CD4-positive, alpha-beta T cell treated with Interleukin-17A for 1 hour (primary cell): ENCODE measurements around the gene MAP2K5.
"Not testable (repeated sequence)": the region's sequence is repeated elsewhere in the genome, so short reads cannot be mapped to it uniquely, and the experiment has no call there.

Experiments
- DNase-seq: peaks from one replicate; pipeline ENCODE4 v3.0.0-alpha.2; 2020

The MAP2K5 gene

GRCh38 chr15:67605871-67606270, 63.4 kb downstream of the MAP2K5 start:
- no peak for DNase-seq

GRCh38 chr15:67606742-67607141, 64.2 kb downstream of the MAP2K5 start:
- DNase-seq, result no peak

GRCh38 chr15:67607329-67607728, 64.8 kb downstream of the MAP2K5 start:
- DNase-seq, result no peak

GRCh38 chr15:67607959-67608637, 65.6 kb downstream of the MAP2K5 start:
- no peak for DNase-seq

- no peak for DNase-seq
These were observed 66.1 kb downstream of the MAP2K5 start for GRCh38 chr15:67608638-67608959.

- DNase-seq, result no peak
These were observed 69.2 kb downstream of the MAP2K5 start for GRCh38 chr15:67611370-67612369.

- no peak for DNase-seq
These were observed 70.7 kb downstream of the MAP2K5 start for GRCh38 chr15:67613211-67613610.

- DNase-seq, result no peak
These were observed 71.2 kb downstream of the MAP2K5 start for GRCh38 chr15:67613708-67614107.

- DNase-seq, result not testable (repeated sequence)
These were observed 72.6 kb downstream of the MAP2K5 start for GRCh38 chr15:67615131-67615534.

GRCh38 chr15:67618297-67618696, 75.8 kb downstream of the MAP2K5 start:
- DNase-seq, result no peak

GRCh38 chr15:67622110-67622509, 79.6 kb downstream of the MAP2K5 start:
- no peak for DNase-seq

GRCh38 chr15:67632261-67632660, 89.8 kb downstream of the MAP2K5 start:
- DNase-seq, result no peak

- not testable (repeated sequence) for DNase-seq
These were observed 93.4 kb downstream of the MAP2K5 start for GRCh38 chr15:67635950-67636349.

GRCh38 chr15:67639591-67639990, 97.1 kb downstream of the MAP2K5 start:
- no peak for DNase-seq

GRCh38 chr15:67641453-67641852, 99.0 kb downstream of the MAP2K5 start:
- no peak for DNase-seq

- no peak for DNase-seq
These were observed 104.3 kb downstream of the MAP2K5 start for GRCh38 chr15:67646847-67647246.

GRCh38 chr15:67652586-67652985, 110.1 kb downstream of the MAP2K5 start:
- no peak for DNase-seq

- no peak for DNase-seq
These were observed 117.9 kb downstream of the MAP2K5 start for GRCh38 chr15:67660446-67660845.

GRCh38 chr15:67660874-67661606, 118.5 kb downstream of the MAP2K5 start:
- no peak for DNase-seq

GRCh38 chr15:67670647-67671305, 128.3 kb downstream of the MAP2K5 start:
- DNase-seq, result no peak

GRCh38 chr15:67672834-67673233, 130.3 kb downstream of the MAP2K5 start:
- DNase-seq, result not testable (repeated sequence)

GRCh38 chr15:67674983-67675382, 132.5 kb downstream of the MAP2K5 start:
- no peak for DNase-seq

- DNase-seq, result no peak
These were observed 135.6 kb downstream of the MAP2K5 start for GRCh38 chr15:67678089-67678488.
